Dermis blood vessel endothelial cell (primary cell): ENCODE measurements around the gene THSD7B. TPM values are rescaled to one million over a fixed set of nuclear protein-coding genes. Genes with fewer than 3 reads are reported as not detected.

Experiments
- DNase-seq: peaks from one replicate; pipeline ENCODE4 v3.0.0; 2010
- total RNA-seq: library from RNA; depleted of rRNA; stranded (reverse); fragments of >200 nt; gene quantifications from 2 replicates; pipeline ENCODE4 v1.2.3, GENCODE V29; 2014

Gene THSD7B
- total RNA-seq, 1 donor from 2014 or later: under 0.01 TPM

- no peak for DNase-seq
Observed at GRCh38 chr2:137715731-137716191, 950.4 kb downstream of the THSD7B start.

GRCh38 chr2:137718786-137719185, 953.4 kb downstream of the THSD7B start:
- no peak for DNase-seq

GRCh38 chr2:137721733-137722132, 956.4 kb downstream of the THSD7B start:
- DNase-seq: no peak

- DNase-seq: no peak
Observed at GRCh38 chr2:137724912-137725311, 959.6 kb downstream of the THSD7B start.
